Neural cell (in vitro differentiated cells): ENCODE results near the gene HOXC5. TPM values are rescaled to one million over a fixed set of nuclear protein-coding genes. Genes with fewer than 3 reads are reported as not detected.

Source experiments
- H2AFZ ChIP-seq: fragments of 200-600, 300-800 bp; sonication (generic), shearing (Covaris generic); 2 replicates; pipeline ENCODE4 v1.6.0; 2014; ENCODE audit warnings: low read depth, mild to moderate bottlenecking, antibody characterized with exemption, low read length, moderate library complexity
- H3F3A ChIP-seq: fragments of 200-600 bp; shearing (Covaris generic); 2 replicates; pipeline ENCODE4 v1.6.1; 2016; ENCODE audit warnings: mild to moderate bottlenecking, moderate library complexity, mixed read lengths, antibody characterized with exemption, low read length; ENCODE audit not compliant: insufficient read depth, poor library complexity, severe bottlenecking
- H3K27ac ChIP-seq: fragments of 200-600, 300-800 bp; sonication (generic), shearing (Covaris generic); 2 replicates; pipeline ENCODE4 v1.5.1; 2014; ENCODE audit warnings: mild to moderate bottlenecking, low read length, moderate library complexity
- H3K27me3 ChIP-seq: fragments of 300-800, 200-600 bp; sonication (generic), shearing (Covaris generic); 2 replicates; pipeline ENCODE4 v1.6.0; 2014; ENCODE audit warnings: mild to moderate bottlenecking, low read depth, low read length, moderate library complexity; ENCODE audit not compliant: insufficient read depth
- H3K36me3 ChIP-seq: fragments of 300-800, 200-600 bp; sonication (generic), shearing (Covaris generic); 2 replicates; pipeline ENCODE4 v1.5.1; 2014; ENCODE audit warnings: mild to moderate bottlenecking, antibody characterized with exemption, low read length, moderate library complexity; ENCODE audit not compliant: insufficient read depth
- H3K4me2 ChIP-seq: fragments of 300-800, 200-600 bp; sonication (generic), shearing (Covaris generic); 2 replicates; pipeline ENCODE4 v1.6.0; 2014; ENCODE audit warnings: mild to moderate bottlenecking, low read length
- H3K4me3 ChIP-seq: fragments of 300-800, 200-600 bp; sonication (generic), shearing (Covaris generic); 2 replicates; pipeline ENCODE4 v1.5.1; 2014; ENCODE audit warnings: mild to moderate bottlenecking, low read length, moderate library complexity
- H3K79me2 ChIP-seq: fragments of 200-600 bp; shearing (Covaris generic); replicated peaks from 2 replicates; pipeline ENCODE4 v1.6.0; 2014; ENCODE audit warnings: mild to moderate bottlenecking, low read length, moderate library complexity; ENCODE audit not compliant: insufficient read depth
- H3K9ac ChIP-seq: fragments of 300-800, 200-600 bp; sonication (generic), shearing (Covaris generic); 2 replicates; pipeline ENCODE4 v1.6.1; 2016; ENCODE audit warnings: mild to moderate bottlenecking, low read length, mixed read lengths
- H3K9me2 ChIP-seq: fragments of 200-600 bp; shearing (Covaris generic); 2 replicates; pipeline ENCODE4 v1.6.1; 2016; ENCODE audit warnings: mild to moderate bottlenecking, low read length, mixed read lengths; ENCODE audit not compliant: insufficient read depth
- H3K9me3 ChIP-seq: fragments of 200-600, 300-800 bp; sonication (generic), shearing (Covaris generic); 2 replicates; pipeline ENCODE4 v1.6.1; 2016; ENCODE audit warnings: mild to moderate bottlenecking, mixed run types, low read length, moderate library complexity, mixed read lengths
- H4K20me1 ChIP-seq: fragments of 200-600 bp; shearing (Covaris generic); 2 replicates; pipeline ENCODE4 v1.6.1; 2016; ENCODE audit warnings: mild to moderate bottlenecking, mixed run types; ENCODE audit not compliant: insufficient read depth
- CTCF ChIP-seq: fragments of 450-650 bp; IDR thresholded peaks from 2 replicates; pipeline ENCODE4 v1.5.1; 2014; ENCODE audit warnings: antibody characterized with exemption, mild to moderate bottlenecking, moderate library complexity; ENCODE audit not compliant: poor library complexity, severe bottlenecking
- EP300 ChIP-seq: fragments of 450-650 bp; conservative IDR thresholded peaks from 2 replicates; pipeline ENCODE4 v1.6.1; 2014; ENCODE audit warnings: antibody characterized with exemption, mild to moderate bottlenecking, moderate library complexity; ENCODE audit not compliant: poor library complexity, severe bottlenecking
- EZH2 ChIP-seq: fragments of 200-600, 300-800 bp; shearing (Covaris generic), sonication (generic); IDR thresholded peaks from 2 replicates; pipeline ENCODE4 v1.6.1; 2014; ENCODE audit warnings: antibody characterized with exemption, low read length, borderline replicate concordance, mild to moderate bottlenecking; ENCODE audit not compliant: insufficient read depth, poor library complexity, severe bottlenecking
- MXI1 ChIP-seq: fragments of 450-650 bp; conservative IDR thresholded peaks from 2 replicates; pipeline ENCODE4 v1.6.1; 2014; ENCODE audit warnings: antibody characterized with exemption, mild to moderate bottlenecking; ENCODE audit not compliant: poor library complexity, severe bottlenecking
- POLR2AphosphoS5 ChIP-seq: IDR thresholded peaks from 2 replicates; pipeline ENCODE4 v1.6.1; 2012
- RAD21 ChIP-seq: fragments of 450-650 bp; conservative IDR thresholded peaks from 2 replicates; pipeline ENCODE4 v1.6.1; 2014; ENCODE audit warnings: antibody characterized with exemption, mild to moderate bottlenecking, moderate library complexity
- SMC3 ChIP-seq: fragments of 450-650 bp; conservative IDR thresholded peaks from 2 replicates; pipeline ENCODE4 v1.6.1; 2014; ENCODE audit warnings: antibody characterized with exemption, mild to moderate bottlenecking, moderate library complexity; ENCODE audit not compliant: poor library complexity
- TAF1 ChIP-seq: IDR thresholded peaks from 2 replicates; pipeline ENCODE4 v1.6.1; 2012; ENCODE audit warnings: low read depth
- polyA plus RNA-seq: library from polyadenylated mRNA; depleted of rRNA; stranded (reverse); fragments of >200 nt; gene quantifications from 2 replicates; pipeline ENCODE4 v1.2.3, GENCODE V29; 2014

HOXC5 gene
- polyA plus RNA-seq, 1 donor from 2014 or later, result not detected

- no peak within 1 kb of the TSS for H3K4me2 ChIP-seq
Measured at GRCh38 chr12:54000116-54001114, 32.4 kb upstream of the HOXC5 start, which contains the start of gene HOXC9. TSS of gene HOXC9 (plus strand) at chr12:54000161. CDS start at chr12:54000189, 28 bp downstream.

DNA sequence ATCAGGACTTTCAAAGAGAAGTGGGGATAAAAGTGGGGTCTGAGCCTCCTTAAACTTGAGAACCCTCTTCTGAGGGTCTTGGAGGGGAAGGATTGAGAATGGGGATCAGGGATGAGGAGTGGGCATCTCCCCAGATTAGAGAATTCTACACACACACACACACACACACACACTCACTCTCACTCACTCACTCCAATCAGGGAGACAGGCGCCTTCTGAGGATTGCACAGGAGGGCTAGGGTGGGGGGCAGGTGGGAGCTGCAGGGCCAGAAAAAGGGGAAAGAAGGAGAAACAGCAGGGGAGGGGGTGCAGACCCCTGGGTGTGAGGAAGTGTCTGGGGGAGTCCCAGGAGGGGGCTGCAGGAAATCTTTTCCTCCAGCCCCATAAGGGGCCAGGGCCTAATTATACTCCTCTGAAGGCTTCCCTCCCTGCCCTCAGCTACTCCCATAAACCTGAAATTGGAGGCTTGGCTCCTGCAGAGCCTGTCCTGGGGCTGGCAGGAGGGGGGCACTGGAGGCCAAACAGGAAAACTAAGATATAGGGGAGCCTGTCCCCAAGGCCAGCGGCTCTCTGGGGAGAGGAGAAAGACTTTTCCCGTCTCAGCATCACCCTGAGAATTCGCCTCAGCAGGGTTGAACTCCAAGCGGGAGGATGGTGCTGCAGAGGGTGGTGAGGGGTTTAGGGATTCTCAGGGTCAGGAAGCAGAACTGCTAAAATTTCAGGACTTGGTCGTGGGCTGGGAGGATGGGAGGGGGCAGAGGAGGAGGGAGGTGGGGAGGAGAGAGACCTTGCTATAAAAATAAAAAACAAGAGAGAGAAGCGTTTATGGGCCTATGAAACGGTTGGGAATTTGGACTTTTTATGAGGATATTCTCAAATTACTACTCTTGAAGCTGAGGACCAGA is 31.3 kb upstream of the HOXC5 start:
- Histone ChIP-seq H3K36me3 (no peaks in the 10 kb centered on the region), H3K27me3 (peaks cover 100% of the 10 kb centered on the region), H3K9me3 (no peaks in the 10 kb centered on the region), H3K27ac (no peak overlapping the region), H3K9ac (no peak overlapping the region), H3K4me3 (no peak overlapping the region), H2AFZ (no peak overlapping the region), H4K20me1 (no peaks in the 10 kb centered on the region), H3K9me2 (no peaks in the 10 kb centered on the region), H3F3A (no peaks in the 10 kb centered on the region), H3K79me2 (no peaks in the 10 kb centered on the region), H3K4me2 (no peak overlapping the region)
- TF ChIP-seq RAD21 (no peak), TAF1 (no peak), MXI1 (no peak), SMC3 (no peak), EZH2 (no peak), EP300 (no peak), POLR2AphosphoS5 (no peak), CTCF (no peak)

More at GRCh38 chr12:54000116-54001114, 32.4 kb upstream of the HOXC5 start, which contains the start of gene HOXC9:
- Histone ChIP-seq H3K9me2 (no peaks in the 10 kb centered on the region), H3K9ac (no peak within 1 kb of the TSS), H4K20me1 (no peaks in the 10 kb centered on the region), H2AFZ (no peak within 1 kb of the TSS), H3K9me3 (no peaks in the 10 kb centered on the region), H3K4me3 (peak within 1 kb of the TSS; percentile 31), H3K27ac (no peak within 1 kb of the TSS), H3K27me3 (peaks cover 100% of the 10 kb centered on the region), H3F3A (no peaks in the 10 kb centered on the region), H3K79me2 (no peaks in the 10 kb centered on the region), H3K36me3 (no peaks in the 10 kb centered on the region)
- TF ChIP-seq RAD21, result no peak
- peak; percentile 79 for TF ChIP-seq EZH2
